A549 (cell line): ENCODE results near the gene PLXNB3. TPM values are rescaled to one million over a fixed set of nuclear protein-coding genes. Genes with fewer than 3 reads are reported as not detected.
"Not testable (repeated sequence)": the region's sequence is repeated elsewhere in the genome, so short reads cannot be mapped to it uniquely, and the experiment has no call there.

Source experiments
- ATAC-seq, 2 experiments: fragments of 200-7000 bp in 1 of 2; fragments of >200 bp in 1 of 2; cut with Nextera tagmentation in 1 of 2; cut with Tn5 transposase in 1 of 2; 3 replicates each; pipeline versions ENCODE4 v1.8.0 to v1.9.1; 2018 to 2020; ENCODE audit warnings: mild to moderate bottlenecking in 1 of 2, moderate library complexity in 1 of 2
- CTCF ChIA-PET: fragments of 300-600 bp; sonication (Branson Sonifier 250); formaldehyde crosslinking; extraction: SDS; loops from one replicate; lab custom pipeline; 2021; ENCODE audit warnings: antibody characterized with exemption, inconsistent platforms; lab: Yijun Ruan, JAX
- POLR2A ChIA-PET: fragments of 350-600 bp; formaldehyde crosslinking; extraction: SDS; loops from one replicate; lab custom pipeline; 2021; ENCODE audit warnings: antibody characterized with exemption, inconsistent platforms; lab: Yijun Ruan, JAX
- DNase-seq, 2 experiments: peaks; one replicate each; pipeline versions ENCODE4 v3.0.0 to v3.0.0-alpha.2; 2011 to 2016; ENCODE audit warnings: low read depth in 1 of 2, low spot score in 1 of 2
- FAIRE-seq: peaks from 2 replicates; lab custom pipeline; 2011; peaks lifted over from hg19 to GRCh38; lab: Jason Lieb, UNC
- H3K27ac ChIP-seq, 2 experiments: fragments of >200 bp; sonication (Bioruptor Twin); formaldehyde crosslinking; 3 replicates each; pipeline ENCODE4 v1.5.1; 2016 to 2017
- H3K4me1 ChIP-seq: fragments of >200 bp; sonication (Bioruptor Twin); formaldehyde crosslinking; 3 replicates; pipeline ENCODE4 v1.6.1; 2016
- H3K4me2 ChIP-seq: fragments of >200 bp; sonication (Bioruptor Twin); formaldehyde crosslinking; 3 replicates; pipeline ENCODE4 v1.6.1; 2016
- H3K4me3 ChIP-seq: fragments of >200 bp; sonication (Bioruptor Twin); formaldehyde crosslinking; 3 replicates; pipeline ENCODE4 v1.5.1; 2016
- H3K9me3 ChIP-seq: fragments of >200 bp; sonication (Bioruptor Twin); formaldehyde crosslinking; 3 replicates; pipeline ENCODE4 v1.6.1; 2016
- CBX2 ChIP-seq: fragments of 200-600 bp; sonication (generic); IDR thresholded peaks from 2 replicates; pipeline ENCODE4 v1.6.1; 2016; ENCODE audit warnings: low read depth, mild to moderate bottlenecking, borderline replicate concordance
- HOXB13 ChIP-seq: fragments of 250-450 bp; sonication (Bioruptor Pico); IDR thresholded peaks from 2 replicates; pipeline ENCODE4 v1.5.0; 2020; ENCODE audit warnings: low read depth, mild to moderate bottlenecking, moderate library complexity
- KDM1A ChIP-seq: fragments of 200-600 bp; sonication (generic); IDR thresholded peaks from 2 replicates; pipeline ENCODE4 v1.6.1; 2016; ENCODE audit warnings: low read depth, mild to moderate bottlenecking
- KDM5A ChIP-seq: fragments of 200-600 bp; sonication (generic); IDR thresholded peaks from 2 replicates; pipeline ENCODE4 v1.6.1; 2016; ENCODE audit warnings: antibody characterized with exemption, mild to moderate bottlenecking
- MYC ChIP-seq: IDR thresholded peaks from 2 replicates; pipeline ENCODE4 v1.6.1; 2012; ENCODE audit warnings: mild to moderate bottlenecking, inconsistent platforms, low read length, improper control_type of control experiment, borderline replicate concordance
- POLR2A ChIP-seq: IDR thresholded peaks from 2 replicates; pipeline ENCODE4 v1.6.1; 2012; ENCODE audit warnings: mild to moderate bottlenecking, low read length
- POLR2AphosphoS2 ChIP-seq: conservative IDR thresholded peaks from 2 replicates; pipeline ENCODE4 v1.6.1; 2012; ENCODE audit warnings: low read length, improper control_type of control experiment, inconsistent platforms
- WGBS: methylation state at CpG from one replicate; pipeline ENCODE4 v1.1.6; 2017; ENCODE audit errors: missing lambda C conversion rate; 5-methylcytosine and 5-hydroxymethylcytosine counted together
- polyA plus RNA-seq, 4 experiments: library from polyadenylated mRNA; depleted of rRNA in 3 of 4; stranded (reverse); fragments of >200 nt; fragmentation: RNase III in 1 of 4; extraction: RNeasy Plus Mini Kit Qiagen cat#74134 plus additional on column Dnase treatment in 1 of 4; gene quantifications; 2 replicates in 3 of 4; 3 replicates in 1 of 4; pipeline ENCODE4 v1.2.3, GENCODE V29; 2011 to 2017
- TF ChIP-seq, protein P1 (sequence below): IDR thresholded peaks from 2 replicates; pipeline ENCODE4 v1.6.1; 2012

Gene PLXNB3
- polyA plus RNA-seq, 2 of the 4 experiments (the other 2 are of a cell fraction): 1.1 to 2.5 TPM

DNA sequence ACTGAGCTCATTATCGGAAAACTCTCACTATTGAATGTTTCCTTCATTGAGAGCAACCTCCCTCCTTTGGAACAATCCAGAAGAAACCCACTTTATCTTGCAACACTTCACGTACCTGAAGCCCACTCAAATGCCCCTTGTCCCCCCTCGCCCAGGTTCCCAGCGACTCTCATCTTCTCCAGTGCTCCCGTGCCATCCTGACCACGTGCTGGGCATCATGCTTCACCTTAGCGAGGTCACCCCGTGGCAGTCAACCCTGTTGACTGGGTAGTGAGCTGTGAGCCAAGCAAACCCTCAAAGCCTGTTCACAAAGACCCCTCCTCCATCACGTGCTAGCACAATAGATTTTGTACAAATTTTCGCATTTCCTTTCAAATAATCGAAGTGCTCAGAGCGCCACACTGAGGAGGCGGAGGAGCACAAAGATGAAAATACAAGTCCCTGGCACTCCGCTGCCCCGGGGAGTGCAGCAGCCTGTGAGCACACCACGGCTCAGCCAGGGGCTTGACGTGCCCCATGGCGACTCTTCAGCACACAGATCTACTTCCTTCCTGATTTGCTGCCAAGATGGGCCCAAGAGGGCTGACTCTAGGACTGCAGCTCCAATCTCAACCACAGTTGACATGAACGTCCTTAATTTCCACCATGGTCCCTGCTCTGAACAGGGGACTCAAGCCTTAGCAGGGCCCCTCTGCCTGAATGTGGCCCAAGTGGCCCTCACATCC is 50.7 kb downstream of the PLXNB3 start:
- ChIA-PET CTCF (no interaction called here), POLR2A (no interaction called here)
- Histone ChIP-seq H3K4me1 (no peaks in the 10 kb centered on the region; the same call in 2 of the 3 replicates), H3K27ac (no peak overlapping the region), H3K4me2 (no peak overlapping the region), H3K9me3 (no peaks in the 10 kb centered on the region), H3K4me3 (no peak overlapping the region)
- ATAC-seq (no peak), FAIRE-seq (no peak), DNase-seq (no peak)
- TF ChIP-seq, protein P1, sequence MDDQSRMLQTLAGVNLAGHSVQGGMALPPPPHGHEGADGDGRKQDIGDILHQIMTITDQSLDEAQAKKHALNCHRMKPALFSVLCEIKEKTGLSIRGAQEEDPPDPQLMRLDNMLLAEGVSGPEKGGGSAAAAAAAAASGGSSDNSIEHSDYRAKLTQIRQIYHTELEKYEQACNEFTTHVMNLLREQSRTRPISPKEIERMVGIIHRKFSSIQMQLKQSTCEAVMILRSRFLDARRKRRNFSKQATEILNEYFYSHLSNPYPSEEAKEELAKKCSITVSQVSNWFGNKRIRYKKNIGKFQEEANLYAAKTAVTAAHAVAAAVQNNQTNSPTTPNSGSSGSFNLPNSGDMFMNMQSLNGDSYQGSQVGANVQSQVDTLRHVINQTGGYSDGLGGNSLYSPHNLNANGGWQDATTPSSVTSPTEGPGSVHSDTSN: no peak
- TF ChIP-seq, all 56 proteins: peak for 0
- WGBS: 57% methylated on average over 19 of the region's 19 CpGs

DNA sequence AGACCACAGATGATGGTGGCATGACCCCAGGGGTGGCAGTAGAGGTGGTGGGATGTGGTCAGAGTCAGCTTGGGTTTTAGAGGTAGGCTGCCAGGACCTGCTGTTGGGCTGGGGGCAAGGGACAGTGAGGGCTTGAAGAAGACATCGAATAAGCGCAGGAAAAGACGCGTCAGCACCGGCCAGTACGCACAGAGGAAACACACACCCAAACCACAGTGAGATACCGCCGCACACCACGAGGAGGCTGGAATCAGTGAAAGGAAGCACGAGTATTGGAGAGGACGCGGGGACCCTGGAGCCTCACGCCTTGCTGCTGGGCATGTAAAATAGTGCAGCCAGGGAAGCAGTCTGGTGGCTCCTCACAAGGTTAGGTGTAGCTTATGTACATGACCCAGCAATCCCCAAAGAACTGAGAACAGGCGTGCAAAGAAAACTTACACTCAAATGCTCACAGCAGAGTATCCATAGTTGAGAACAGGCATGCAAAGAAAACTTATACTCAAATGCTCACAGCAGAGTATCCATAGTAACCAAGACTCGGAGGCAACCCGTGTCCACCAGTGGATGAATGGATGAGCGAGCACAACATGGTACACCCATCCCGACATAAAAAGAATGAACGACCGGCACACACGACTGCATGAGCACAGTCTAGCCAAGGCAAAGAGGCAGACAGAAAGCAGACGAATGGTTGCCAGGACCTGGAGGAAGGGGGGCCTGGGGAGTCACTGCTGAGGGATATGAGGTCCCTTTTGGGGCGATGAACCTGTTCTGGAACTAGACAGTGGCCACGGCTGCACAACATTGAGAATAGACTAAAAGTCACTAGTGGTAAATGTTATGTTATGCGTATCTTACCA is 53.0 kb downstream of the PLXNB3 start:
- H3K4me2 ChIP-seq: no peak overlapping the region
- no peak overlapping the region for H3K4me3 ChIP-seq
- H3K9me3 ChIP-seq: no peaks in the 10 kb centered on the region
- no peak overlapping the region for H3K27ac ChIP-seq
- FAIRE-seq (no peak), DNase-seq (no peak), ATAC-seq (peak in 1 of 2 experiments; percentile 53; a peak in 3 of 6 replicates)
- TF ChIP-seq MYC (no peak), CBX2 (no peak), KDM5A (no peak), POLR2AphosphoS2 (no peak), HOXB13 (CRISPR knock-in tag) (no peak)
- POLR2A ChIA-PET: no interaction called here
- CTCF ChIA-PET: interaction anchor here (0.8 to 2.5 kb wide), 6 partner anchors 8 to 129 kb away, joined by 3 to 10 read pairs (median 4); no protein-coding TSS in a partner anchor
- no peaks in the 10 kb centered on the region; the same call in 2 of the 3 replicates for H3K4me1 ChIP-seq
- 76% methylated on average over 25 of the region's 25 CpGs for WGBS

DNA sequence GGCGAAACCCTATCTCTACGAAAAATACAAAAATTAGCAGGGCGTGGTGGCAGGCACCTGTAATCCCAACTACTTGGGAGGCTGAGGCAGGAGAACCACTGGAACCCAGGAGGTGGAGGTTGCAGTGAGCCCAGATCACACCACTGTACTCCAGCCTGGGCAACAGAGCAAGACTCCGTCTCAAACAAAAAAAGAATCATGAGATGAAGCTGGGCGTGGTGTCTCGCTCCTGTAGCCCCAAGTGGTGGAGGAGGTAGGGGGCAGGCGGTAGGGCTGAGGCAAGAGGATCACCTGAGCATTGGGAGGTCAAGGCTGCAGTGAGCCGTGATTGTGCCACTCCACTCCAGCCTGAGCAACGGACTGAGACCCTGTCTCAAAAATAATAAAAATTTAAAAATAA is 54.0 kb downstream of the PLXNB3 start:
- H3K27ac ChIP-seq, H3K4me1 ChIP-seq, H3K9me3 ChIP-seq, ATAC-seq, FAIRE-seq, H3K4me2 ChIP-seq, DNase-seq, H3K4me3 ChIP-seq: not testable (repeated sequence)
- CTCF ChIA-PET: interaction anchor here (1.1 to 2.5 kb wide), 3 partner anchors 23 to 128 kb away, joined by 3 to 10 read pairs (median 6); no protein-coding TSS in a partner anchor
- POLR2A ChIA-PET: interaction anchor here (0.6 kb wide), 1 partner anchor 20 kb away, joined by 6 read pairs; no protein-coding TSS in a partner anchor
- 89% methylated on average over 8 of the region's 9 CpGs for WGBS

DNA sequence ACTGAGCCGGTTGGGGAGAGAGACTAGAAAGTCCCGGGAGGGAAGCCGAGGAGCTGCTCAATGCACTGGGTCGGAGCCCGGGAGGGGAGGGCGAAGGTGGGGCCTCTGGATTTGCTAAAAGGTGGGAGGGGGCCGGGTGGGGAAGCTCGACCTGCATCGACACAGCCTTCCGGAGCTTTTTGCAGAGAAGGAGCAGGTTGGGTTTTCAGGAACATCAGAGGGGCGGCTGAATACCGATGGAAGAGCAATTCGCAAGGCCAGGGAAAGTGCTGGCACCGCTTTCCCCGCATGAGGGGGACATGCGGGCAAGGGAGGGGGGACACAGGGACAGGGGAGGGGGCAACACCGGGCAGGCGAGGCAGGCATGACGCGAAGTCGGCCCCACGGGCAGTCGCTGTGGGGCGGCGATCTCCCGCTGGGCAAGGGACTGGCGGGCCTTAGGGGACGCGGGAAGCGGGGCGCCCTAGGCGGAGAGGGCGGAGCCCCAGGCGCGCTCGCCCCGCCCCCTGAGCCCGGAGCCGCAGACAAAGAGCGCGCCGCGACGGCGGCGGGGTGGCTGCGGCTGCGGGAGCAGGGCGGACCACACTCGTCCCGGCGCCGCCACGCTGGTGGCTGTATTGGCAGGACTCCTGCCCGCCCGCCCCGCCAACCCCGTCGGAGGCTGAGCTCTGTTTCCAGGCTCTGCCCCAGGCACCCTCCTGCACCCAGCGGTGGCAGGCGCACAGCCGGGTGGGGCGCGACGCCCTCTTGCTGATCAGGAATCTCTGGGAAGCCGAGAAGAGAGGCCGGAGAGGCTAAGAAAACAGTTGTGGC is 54.7 kb downstream of the PLXNB3 start:
- FAIRE-seq: no peak
- DNase-seq: peak in 1 of 2 experiments; percentile 57
- POLR2A ChIA-PET: interaction anchor here (0.6 kb wide), 1 partner anchor 21 kb away, joined by 6 read pairs; no protein-coding TSS in a partner anchor

More for the DNA sequence above, 54.7 kb downstream of the PLXNB3 start:
- 56% methylated on average over 16 of the region's 67 CpGs for WGBS
- CTCF ChIA-PET: interaction anchor here (1.1 to 2.5 kb wide), 5 partner anchors 22 to 209 kb away, joined by 3 to 10 read pairs (median 3); no protein-coding TSS in a partner anchor
- H3K4me2 ChIP-seq: peak overlapping the region; percentile 96
- H3K4me3 ChIP-seq: peak overlapping the region; percentile 55
- no peaks in the 10 kb centered on the region; the same call in 2 of the 3 replicates for H3K4me1 ChIP-seq
- H3K27ac ChIP-seq: peak overlapping the region; percentile 74 to 91
- peak; percentile 85 to 92 for ATAC-seq
- TF ChIP-seq POLR2A (peak; percentile 61), KDM1A (no peak)
- H3K9me3 ChIP-seq: no peaks in the 10 kb centered on the region
